ENCODE data around the gene S100Z. TPM values are rescaled to one million over a fixed set of nuclear protein-coding genes. Genes with fewer than 3 reads are reported as not detected.

Gene S100Z
- total RNA-seq (under 1 TPM in 1 of 5 donors, not detected in 4; 0.89 TPM), polyA plus RNA-seq (under 1 TPM in 1 of 3 donors, not detected in 2; 0.08 TPM)
- long read RNA-seq, donor 1 = 0 reads
- long read RNA-seq, donor 2 = 0 reads
- long read RNA-seq, donor 3 = 0 reads
- long read RNA-seq, donor 4 = 0 reads
- long read RNA-seq, donor 5 = 0 reads
- long read RNA-seq, donor 6 = 0 reads
- long read RNA-seq, donor 7, partial matches to known transcripts = 0 of 1 reads
- long read RNA-seq, donor 7, other reads (novel, unspliced or antisense) = 0 of 1 reads
- long read RNA-seq, donor 8 = 0 reads
- long read RNA-seq, donor 9 = 0 reads
- long read RNA-seq, donor 10 = 0 reads

DNA sequence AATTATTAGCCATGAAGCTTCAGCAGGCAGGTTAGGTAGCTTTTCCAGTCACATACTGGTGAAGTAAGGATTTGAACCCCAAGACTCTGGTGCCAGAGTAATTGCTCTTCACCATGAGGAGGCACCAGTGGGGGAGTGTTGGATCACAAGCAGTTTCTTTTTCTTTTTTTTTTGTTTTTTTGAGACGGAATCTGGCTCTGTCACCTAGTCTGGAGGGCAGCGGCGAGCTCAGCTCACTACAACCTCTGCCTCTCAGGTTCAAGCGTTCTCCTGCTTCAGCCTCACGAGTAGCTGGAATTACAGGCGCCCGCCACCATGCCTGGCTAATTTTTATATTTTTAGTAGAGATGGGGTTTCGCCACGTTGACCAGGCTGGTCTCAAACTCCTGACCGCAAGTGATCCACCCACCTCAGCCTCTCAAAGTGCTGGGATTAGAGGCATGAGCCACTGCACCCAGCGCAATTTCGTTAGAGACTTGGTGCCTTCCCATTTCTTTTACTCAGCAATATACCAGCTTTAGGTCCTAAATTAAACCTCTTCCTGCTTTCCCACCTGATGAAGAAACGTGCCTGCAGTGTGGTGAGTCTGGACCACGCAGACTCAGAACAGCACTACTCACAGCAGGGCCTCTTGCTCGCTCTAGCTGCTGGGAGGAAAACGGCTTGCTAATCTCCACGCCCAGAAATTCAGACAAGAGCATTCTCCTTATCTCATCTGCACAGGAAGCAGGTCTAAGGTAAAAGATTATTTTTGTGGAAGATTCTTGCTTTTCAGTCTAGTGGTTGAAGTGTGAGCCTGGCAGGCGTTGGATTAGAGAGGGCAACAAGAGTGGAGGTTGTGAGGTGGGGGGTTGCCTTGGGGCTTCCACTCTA lies at the start of gene S100Z:
Gene S100Z, plus strand, starts transcription at position 596 of the 873 bp plus-strand sequence. CDS start 25,346 bp downstream, outside the sequence.
- Histone ChIP-seq H3K9me3 (no peaks in the 10 kb centered on the region), H3K4me3 (no peak within 1 kb of the TSS), H3K27me3 (no peaks in the 10 kb centered on the region), H3K4me1 (peaks cover 0 to 28% (median 0%) of the 10 kb centered on the region in 4 donors), H3K27ac (no peak within 1 kb of the TSS), H3K36me3 (no peaks in the 10 kb centered on the region)
- intact Hi-C loops (cut with DNase I; ENCODE audit: low total_unique reads) = no loop called here
- peak in 1 of 2 donors; percentile 64 for DNase-seq
- TF ChIP-seq, protein P1, sequence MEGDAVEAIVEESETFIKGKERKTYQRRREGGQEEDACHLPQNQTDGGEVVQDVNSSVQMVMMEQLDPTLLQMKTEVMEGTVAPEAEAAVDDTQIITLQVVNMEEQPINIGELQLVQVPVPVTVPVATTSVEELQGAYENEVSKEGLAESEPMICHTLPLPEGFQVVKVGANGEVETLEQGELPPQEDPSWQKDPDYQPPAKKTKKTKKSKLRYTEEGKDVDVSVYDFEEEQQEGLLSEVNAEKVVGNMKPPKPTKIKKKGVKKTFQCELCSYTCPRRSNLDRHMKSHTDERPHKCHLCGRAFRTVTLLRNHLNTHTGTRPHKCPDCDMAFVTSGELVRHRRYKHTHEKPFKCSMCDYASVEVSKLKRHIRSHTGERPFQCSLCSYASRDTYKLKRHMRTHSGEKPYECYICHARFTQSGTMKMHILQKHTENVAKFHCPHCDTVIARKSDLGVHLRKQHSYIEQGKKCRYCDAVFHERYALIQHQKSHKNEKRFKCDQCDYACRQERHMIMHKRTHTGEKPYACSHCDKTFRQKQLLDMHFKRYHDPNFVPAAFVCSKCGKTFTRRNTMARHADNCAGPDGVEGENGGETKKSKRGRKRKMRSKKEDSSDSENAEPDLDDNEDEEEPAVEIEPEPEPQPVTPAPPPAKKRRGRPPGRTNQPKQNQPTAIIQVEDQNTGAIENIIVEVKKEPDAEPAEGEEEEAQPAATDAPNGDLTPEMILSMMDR (IDR thresholded peaks at IDR 0.05) = no peak
- TF ChIP-seq POLR2AphosphoS5 (IDR thresholded peaks at IDR 0.05) = no peak
- TF ChIP-seq EP300 (IDR thresholded peaks at IDR 0.05) = no peak
- no peak for TF ChIP-seq POLR2A (IDR thresholded peaks at IDR 0.05)
- WGBS, 5 donors = 71 to 79% (median 74%) methylated on average over 18 of the region's 18 CpGs

DNA sequence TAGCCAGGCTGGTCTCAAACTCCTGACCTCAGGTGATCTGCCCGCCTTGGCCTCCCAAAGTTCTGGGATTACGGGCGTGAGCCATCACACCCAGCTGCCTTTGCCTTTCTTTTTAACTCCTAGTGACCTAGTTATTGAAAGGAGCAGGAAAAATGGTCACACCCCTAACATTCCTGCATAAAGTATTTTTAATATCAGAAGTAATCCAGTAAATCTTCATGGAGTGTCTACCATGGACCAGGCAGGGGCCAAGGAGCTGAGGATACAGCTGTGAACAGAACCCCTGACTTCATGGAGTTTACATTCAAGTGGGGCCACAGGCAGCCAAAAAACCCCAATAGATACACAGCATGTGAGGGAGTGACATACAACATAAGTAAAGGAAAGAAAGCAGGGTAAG lies 49.2 kb upstream of the S100Z start:
- Histone ChIP-seq H3K9me3 (no peaks in the 10 kb centered on the region), H3K27me3 (no peaks in the 10 kb centered on the region), H3K27ac (no peak overlapping the region), H3K4me1 (no peaks in the 10 kb centered on the region), H3K36me3 (no peaks in the 10 kb centered on the region), H3K4me3 (no peak overlapping the region)
- intact Hi-C loops (cut with DNase I; ENCODE audit: low total_unique reads) = no loop called here
- TF ChIP-seq EP300 (IDR thresholded peaks at IDR 0.05) = no peak
- TF ChIP-seq, protein P1 (IDR thresholded peaks at IDR 0.05) = no peak
- TF ChIP-seq POLR2A (IDR thresholded peaks at IDR 0.05) = no peak
- no peak for TF ChIP-seq POLR2AphosphoS5 (IDR thresholded peaks at IDR 0.05)
- no peak for DNase-seq
- 61 to 75% (median 73%) methylated on average over 3 of the region's 3 CpGs for WGBS, 5 donors

- peaks cover 0 to 2% (median 0%) of the 10 kb centered on the region in 4 donors for H3K4me1 ChIP-seq
- H3K27me3 ChIP-seq = no peaks in the 10 kb centered on the region
- TF ChIP-seq EP300 (IDR thresholded peaks at IDR 0.05) (no peak), POLR2AphosphoS5 (IDR thresholded peaks at IDR 0.05) (no peak), POLR2A (IDR thresholded peaks at IDR 0.05) (no peak)
- TF ChIP-seq, protein P1 (IDR thresholded peaks at IDR 0.05) = no peak
- intact Hi-C loops (cut with DNase I; ENCODE audit: low total_unique reads) = no loop called here
- no peak overlapping the region for H3K4me3 ChIP-seq
- peak in 1 of 2 donors; percentile 28 for DNase-seq
- 54 to 71% (median 59%) methylated on average over 4 of the region's 4 CpGs for WGBS, 5 donors
- no peaks in the 10 kb centered on the region for H3K36me3 ChIP-seq
- no peak overlapping the region for H3K27ac ChIP-seq
- H3K9me3 ChIP-seq = no peaks in the 10 kb centered on the region
These were observed 48.5 kb upstream of the S100Z start for GRCh38 chr5:76801159-76801802.

DNA sequence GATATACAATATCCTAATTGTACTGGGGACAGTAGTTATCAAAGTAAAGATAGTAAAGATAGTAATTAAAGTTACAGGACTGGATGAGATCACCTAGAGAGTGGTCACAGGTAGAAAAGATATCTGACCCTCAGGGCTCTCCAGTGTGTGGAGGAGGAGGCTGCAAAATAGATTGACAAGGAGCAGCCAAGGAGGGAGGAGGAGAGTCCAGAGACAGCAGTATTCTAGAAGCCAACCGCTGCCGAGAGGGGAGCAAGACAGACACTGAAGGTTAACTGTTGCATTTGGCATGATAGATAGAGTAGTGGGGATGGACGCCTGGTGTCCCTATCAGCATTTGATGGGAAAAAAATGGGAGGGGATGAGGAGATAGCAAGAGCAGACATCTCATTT lies 48.0 kb upstream of the S100Z start:
- intact Hi-C loops (cut with DNase I; ENCODE audit: low total_unique reads) = no loop called here
- 73 to 89% (median 81%) methylated on average over 3 of the region's 3 CpGs for WGBS, 5 donors
- H3K36me3 ChIP-seq = no peaks in the 10 kb centered on the region
- no peak for TF ChIP-seq POLR2A (IDR thresholded peaks at IDR 0.05)
- TF ChIP-seq, protein P1 (IDR thresholded peaks at IDR 0.05) = no peak
- no peak for TF ChIP-seq EP300 (IDR thresholded peaks at IDR 0.05)
- TF ChIP-seq POLR2AphosphoS5 (IDR thresholded peaks at IDR 0.05) = no peak
- DNase-seq = no peak
- H3K27ac ChIP-seq = no peak overlapping the region
- H3K27me3 ChIP-seq = no peaks in the 10 kb centered on the region
- H3K4me3 ChIP-seq = no peak overlapping the region
- H3K9me3 ChIP-seq = no peaks in the 10 kb centered on the region
- H3K4me1 ChIP-seq = peaks cover 0 to 5% (median 0%) of the 10 kb centered on the region in 4 donors

Measured in stomach (tissue), 19 donors.